HG03575 (cell line): ENCODE measurements around the gene FSIP1.

Source experiments
- ATAC-seq: cut with Tn5 transposase; IDR thresholded peaks from one replicate; pipeline ENCODE4 v1.9.1; 2021; ENCODE audit not compliant: unreplicated experiment, insufficient number of reproducible peaks, low FRiP score; ENCODE audit errors: extremely low read depth

FSIP1 gene

GRCh38 chr15:39581793-39582285 is 200.8 kb downstream of the FSIP1 start:
- no peak for ATAC-seq

- ATAC-seq = no peak
Observed at GRCh38 chr15:39581242-39581792, 201.3 kb downstream of the FSIP1 start.

- ATAC-seq = no peak
Observed at GRCh38 chr15:39580485-39581241, 202.0 kb downstream of the FSIP1 start, which contains the start of gene THBS1. THBS1 (plus strand) TSS chr15:39581079; CDS start chr15:39581858, 779 bp downstream.

GRCh38 chr15:39580117-39580484 is 202.5 kb downstream of the FSIP1 start:
- no peak for ATAC-seq

- no peak for ATAC-seq
Observed at GRCh38 chr15:39579487-39580116, 203.0 kb downstream of the FSIP1 start.

- no peak for ATAC-seq
Observed at GRCh38 chr15:39578851-39579486, 203.7 kb downstream of the FSIP1 start.

- ATAC-seq = no peak
Observed at GRCh38 chr15:39575180-39575579, 207.5 kb downstream of the FSIP1 start.

- no peak for ATAC-seq
Observed at GRCh38 chr15:39574427-39574826, 208.2 kb downstream of the FSIP1 start.

- ATAC-seq = no peak
Observed at GRCh38 chr15:39573844-39574243, 208.8 kb downstream of the FSIP1 start.

GRCh38 chr15:39573287-39573686 is 209.4 kb downstream of the FSIP1 start:
- no peak for ATAC-seq

GRCh38 chr15:39565851-39566250 is 216.8 kb downstream of the FSIP1 start:
- ATAC-seq = no peak

- no peak for ATAC-seq
Observed at GRCh38 chr15:39564972-39565665, 217.5 kb downstream of the FSIP1 start.

GRCh38 chr15:39558421-39558820 is 224.2 kb downstream of the FSIP1 start:
- no peak for ATAC-seq

- ATAC-seq = no peak
Observed at GRCh38 chr15:39556461-39556860, 226.2 kb downstream of the FSIP1 start.

GRCh38 chr15:39555885-39556284 is 226.8 kb downstream of the FSIP1 start:
- no peak for ATAC-seq

GRCh38 chr15:39554746-39555387 is 227.8 kb downstream of the FSIP1 start:
- ATAC-seq = no peak

GRCh38 chr15:39553947-39554693 is 228.5 kb downstream of the FSIP1 start:
- ATAC-seq = no peak

GRCh38 chr15:39552556-39552955 is 230.1 kb downstream of the FSIP1 start:
- no peak for ATAC-seq
